Ovary (tissue), 9 donors: ENCODE measurements around the gene SMARCD1. TPM values are rescaled to one million over a fixed set of nuclear protein-coding genes. Genes with fewer than 3 reads are reported as not detected.

Source experiments
- DNase-seq, 5 donors: peaks; one replicate each; pipeline ENCODE4 v3.0.0-alpha.2; 2019 to 2020
- H3K27ac ChIP-seq, 2 donors: fragments of 200-600 bp; one replicate each; pipeline versions ENCODE4 v1.5.1 to v1.8.0; 2019 to 2022
- H3K27me3 ChIP-seq: fragments of 200-600 bp; one replicate; pipeline ENCODE4 v1.8.0; 2022
- H3K36me3 ChIP-seq: fragments of 200-600 bp; sonication (generic); one replicate; pipeline ENCODE4 v1.5.1; 2019
- H3K4me1 ChIP-seq: one replicate; pipeline ENCODE4 v1.8.1; 2013; ENCODE audit warnings: mild to moderate bottlenecking, moderate library complexity; ENCODE audit not compliant: insufficient read depth
- H3K4me3 ChIP-seq: fragments of 200-600 bp; sonication (generic); one replicate; pipeline ENCODE4 v1.5.1; 2017
- H3K9me3 ChIP-seq, 2 donors: fragments of 200-600 bp in 1 of 2; sonication (generic) in 1 of 2; one replicate each; pipeline versions ENCODE4 v1.5.1 to v1.8.1; 2013 to 2019; ENCODE audit warnings: mild to moderate bottlenecking in 1 of 2, moderate library complexity in 1 of 2
- EP300 ChIP-seq: sonication (generic); formaldehyde crosslinking; IDR thresholded peaks from one replicate; pipeline ENCODE4 v1.6.1; 2017; ENCODE audit warnings: antibody characterized with exemption
- POLR2A ChIP-seq: fragments of 450-650 bp; IDR thresholded peaks from one replicate; pipeline ENCODE4 v1.6.1; 2017; ENCODE audit warnings: antibody characterized with exemption, mild to moderate bottlenecking, moderate library complexity
- WGBS, 3 donors: extraction: QIAGEN DNeasy Blood & Tissue Kit in 1 of 3; methylation state at CpG; one replicate each; pipeline versions ENCODE4 v1.1.5 to v1.1.7; 2013 to 2017; 5-methylcytosine and 5-hydroxymethylcytosine counted together
- intact Hi-C, 4 donors: fragments of 100-400 bp; cut with DNase I; formaldehyde crosslinking; loops; one replicate each; pipeline versions ENCODE4 v1.11.0 to v1.15.1; 2022 to 2023
- polyA plus RNA-seq, 2 donors: library from polyadenylated mRNA; stranded (reverse); fragments of 200-250 nt in 1 of 2; fragments of 350-450 nt in 1 of 2; fragmentation: Illumina TruSeq in 1 of 2; extraction: RNeasy Lipid Tissue Mini Kit (QIAGEN cat#74804) in 1 of 2; gene quantifications; one replicate each; pipeline ENCODE4 v1.2.3, GENCODE V29; 2013 to 2014
- total RNA-seq, 7 donors: library from RNA; depleted of rRNA in 2 of 7; stranded (reverse); fragments of >200 nt in 2 of 7; fragmentation: NEBNext Ultra II Directional in 3 of 7; extraction: Animal tissue kit (Norgen Biotek cat#: 25700) in 3 of 7; gene quantifications; one replicate each; pipeline versions ENCODE4 v1.1.0 to v1.2.4, GENCODE V29; 2016 to 2023
- TF ChIP-seq, protein P1 (sequence below), 3 donors: fragments of 450-650 bp in 2 of 3; fragments of 200-600 bp in 1 of 3; IDR thresholded peaks; one replicate each; pipeline versions ENCODE4 v1.5.1 to v1.8.0; 2016 to 2022; ENCODE audit warnings: antibody characterized with exemption in 3 of 3, mild to moderate bottlenecking in 1 of 3
- donor health status: DM: no; HTN: no; CAD: no; lungs with moderate emphysema.
- donor health status: DM: no; HTN: no; CAD: no.
- donor health status: Bipolar disorder and iron deficiency.
- donor health status: DM: yes; HTN: yes; CAD: no.
- donor health status: DM: no; HTN: no; CAD: no.
- donor health status: DM: yes; HTN: yes; CAD: no.

SMARCD1 gene
- total and polyA plus RNA-seq, 9 donors = 26.1 to 57.7 (median 50.7) TPM

DNA sequence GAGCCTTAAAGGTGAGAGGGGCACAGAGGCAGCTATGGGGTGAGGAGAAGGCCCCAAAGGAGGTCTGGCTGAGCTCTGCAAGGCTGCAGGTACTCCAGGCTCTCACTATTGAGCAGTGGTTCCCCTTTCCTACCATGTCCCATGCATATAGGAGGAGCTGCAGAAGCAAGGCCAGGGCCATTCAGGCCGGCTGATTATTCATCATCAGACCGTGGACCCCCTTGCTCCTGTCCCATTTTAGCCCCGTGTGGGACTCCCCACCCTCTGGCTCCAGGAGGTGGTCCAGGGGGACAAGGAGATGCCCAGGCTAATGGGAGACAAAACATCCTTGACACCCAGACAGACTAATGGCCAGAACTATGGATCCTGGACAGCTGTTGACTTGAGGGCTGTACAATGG is 21.8 kb downstream of the SMARCD1 start:
- intact Hi-C loops = no loop called here
- H3K9me3 ChIP-seq = no peaks in the 10 kb centered on the region
- TF ChIP-seq POLR2A (no peak), EP300 (no peak)
- TF ChIP-seq, protein P1, sequence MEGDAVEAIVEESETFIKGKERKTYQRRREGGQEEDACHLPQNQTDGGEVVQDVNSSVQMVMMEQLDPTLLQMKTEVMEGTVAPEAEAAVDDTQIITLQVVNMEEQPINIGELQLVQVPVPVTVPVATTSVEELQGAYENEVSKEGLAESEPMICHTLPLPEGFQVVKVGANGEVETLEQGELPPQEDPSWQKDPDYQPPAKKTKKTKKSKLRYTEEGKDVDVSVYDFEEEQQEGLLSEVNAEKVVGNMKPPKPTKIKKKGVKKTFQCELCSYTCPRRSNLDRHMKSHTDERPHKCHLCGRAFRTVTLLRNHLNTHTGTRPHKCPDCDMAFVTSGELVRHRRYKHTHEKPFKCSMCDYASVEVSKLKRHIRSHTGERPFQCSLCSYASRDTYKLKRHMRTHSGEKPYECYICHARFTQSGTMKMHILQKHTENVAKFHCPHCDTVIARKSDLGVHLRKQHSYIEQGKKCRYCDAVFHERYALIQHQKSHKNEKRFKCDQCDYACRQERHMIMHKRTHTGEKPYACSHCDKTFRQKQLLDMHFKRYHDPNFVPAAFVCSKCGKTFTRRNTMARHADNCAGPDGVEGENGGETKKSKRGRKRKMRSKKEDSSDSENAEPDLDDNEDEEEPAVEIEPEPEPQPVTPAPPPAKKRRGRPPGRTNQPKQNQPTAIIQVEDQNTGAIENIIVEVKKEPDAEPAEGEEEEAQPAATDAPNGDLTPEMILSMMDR (IDR thresholded peaks at IDR 0.05) = no peak
- no peaks in the 10 kb centered on the region for H3K27me3 ChIP-seq
- DNase-seq = no peak
- H3K27ac ChIP-seq = no peak overlapping the region
- 58 to 67% (median 66%) methylated on average over 3 of the region's 3 CpGs for WGBS, 3 donors
- no peaks in the 10 kb centered on the region for H3K36me3 ChIP-seq
- no peak overlapping the region for H3K4me3 ChIP-seq
- H3K4me1 ChIP-seq = peaks cover 15% of the 10 kb centered on the region

DNA sequence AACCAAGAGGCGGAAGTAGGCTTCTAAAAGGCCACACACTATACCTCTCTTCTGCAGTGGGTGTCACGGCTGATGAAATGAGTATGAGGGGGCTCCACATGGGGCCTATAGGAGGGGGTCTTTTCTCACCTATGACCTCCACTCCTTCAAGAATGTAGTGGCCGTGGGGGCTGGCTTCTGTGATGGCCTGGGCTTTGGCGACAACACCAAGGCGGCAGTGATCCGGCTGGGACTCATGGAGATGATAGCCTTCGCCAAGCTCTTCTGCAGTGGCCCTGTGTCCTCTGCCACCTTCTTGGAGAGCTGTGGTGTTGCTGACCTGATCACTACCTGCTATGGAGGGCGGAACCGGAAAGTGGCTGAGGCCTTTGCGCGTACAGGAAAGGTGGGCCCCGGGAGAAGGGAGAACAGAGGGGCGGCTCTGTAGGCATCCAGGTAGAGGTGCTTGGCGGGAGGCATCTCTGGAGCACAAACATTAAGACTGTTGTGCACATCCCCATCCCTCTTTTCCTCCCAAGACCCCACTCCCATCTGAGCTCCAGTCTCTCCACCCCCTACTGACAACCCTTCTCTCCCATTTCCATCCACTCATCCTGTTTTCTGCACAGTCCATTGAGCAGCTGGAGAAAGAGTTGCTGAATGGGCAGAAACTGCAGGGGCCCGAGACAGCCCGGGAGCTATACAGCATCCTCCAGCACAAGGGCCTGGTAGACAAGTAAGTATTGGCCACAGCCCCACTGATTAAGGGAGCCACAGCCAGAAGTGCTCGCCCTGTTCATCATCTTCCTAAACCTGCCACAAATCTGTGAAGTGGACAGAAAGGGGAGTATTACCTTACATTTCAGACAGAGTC is 22.5 kb downstream of the SMARCD1 start:
- no peak for DNase-seq
- WGBS, 3 donors = 90 to 95% (median 91%) methylated on average over 17 of the region's 17 CpGs
- TF ChIP-seq EP300 (no peak), POLR2A (no peak)
- TF ChIP-seq, protein P1 (IDR thresholded peaks at IDR 0.05) = no peak
- intact Hi-C loops = no loop called here
- H3K4me1 ChIP-seq = peaks cover 13% of the 10 kb centered on the region
- no peaks in the 10 kb centered on the region for H3K9me3 ChIP-seq
- H3K4me3 ChIP-seq = no peak overlapping the region
- H3K27me3 ChIP-seq = no peaks in the 10 kb centered on the region
- no peak overlapping the region for H3K27ac ChIP-seq
- H3K36me3 ChIP-seq = no peaks in the 10 kb centered on the region

DNA sequence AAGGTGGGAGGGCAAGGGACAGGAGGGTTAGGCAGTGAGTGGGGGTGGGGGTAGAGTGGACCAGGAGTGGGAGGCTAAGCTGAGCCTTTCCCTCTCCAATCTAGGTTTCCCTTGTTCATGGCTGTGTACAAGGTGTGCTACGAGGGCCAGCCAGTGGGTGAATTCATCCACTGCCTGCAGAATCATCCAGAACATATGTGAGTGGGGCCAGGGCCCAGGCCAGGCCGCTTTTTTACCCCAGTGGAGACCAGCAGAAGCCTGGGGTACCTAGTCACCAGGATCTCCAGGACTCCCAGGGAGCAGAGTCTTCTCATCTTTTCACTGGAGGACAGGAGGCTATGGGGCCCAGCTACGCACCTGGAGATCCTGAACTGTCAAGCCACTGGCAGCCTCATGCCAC is 24.2 kb downstream of the SMARCD1 start:
- DNase-seq = no peak
- intact Hi-C loops = no loop called here
- no peaks in the 10 kb centered on the region for H3K4me1 ChIP-seq
- H3K27me3 ChIP-seq = no peaks in the 10 kb centered on the region
- no peak overlapping the region for H3K27ac ChIP-seq
- 92 to 93% (median 93%) methylated on average over 3 of the region's 3 CpGs for WGBS, 3 donors
- no peak overlapping the region for H3K4me3 ChIP-seq
- no peaks in the 10 kb centered on the region for H3K9me3 ChIP-seq
- TF ChIP-seq, protein P1 (IDR thresholded peaks at IDR 0.05) = no peak
- TF ChIP-seq POLR2A (no peak), EP300 (no peak)
- no peaks in the 10 kb centered on the region for H3K36me3 ChIP-seq

DNA sequence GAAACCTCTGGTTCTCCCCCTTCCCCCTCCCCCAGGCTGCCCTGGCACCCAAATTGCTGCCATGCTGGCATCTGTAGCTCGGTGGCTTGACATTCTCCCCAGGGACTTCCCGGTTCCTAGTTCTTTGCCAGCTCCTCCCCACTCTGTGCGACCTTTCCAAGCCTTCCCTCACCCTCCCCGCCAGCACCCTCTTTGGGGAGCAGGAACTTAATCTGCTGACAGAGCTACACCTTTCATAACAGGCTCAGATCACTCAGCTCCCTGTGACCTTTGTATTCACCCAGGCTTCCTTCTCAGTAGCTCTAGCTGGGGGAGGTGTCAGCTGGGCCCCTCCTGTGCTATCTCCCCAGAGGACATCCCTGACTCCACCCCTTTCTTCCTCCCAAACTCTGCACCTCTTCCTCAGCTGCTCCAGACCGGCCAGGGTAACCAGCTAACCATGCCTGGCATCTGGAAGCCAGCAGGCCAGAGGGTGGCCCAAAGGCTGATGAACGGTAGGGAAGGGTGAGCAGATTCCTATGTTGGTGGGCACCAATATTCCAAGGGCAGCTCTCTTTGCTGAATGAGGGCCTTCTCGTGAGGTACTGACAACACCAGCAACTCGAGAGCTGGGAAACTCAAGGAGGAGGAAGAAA is 25.1 kb downstream of the SMARCD1 start:
- intact Hi-C loops = loop anchor here in 3 of 4 donors (5.0 to 10.0 kb wide), 2 partner anchors 55 to 57 kb away; partner anchors contain the start of gene CERS5 (in 3 of the 3)
- Histone ChIP-seq H3K27me3 (no peaks in the 10 kb centered on the region), H3K36me3 (no peaks in the 10 kb centered on the region), H3K4me1 (no peaks in the 10 kb centered on the region), H3K27ac (peak overlapping the region in 1 of 2 donors; percentile 4), H3K9me3 (no peaks in the 10 kb centered on the region), H3K4me3 (no peak overlapping the region)
- TF ChIP-seq EP300 (no peak), POLR2A (no peak)
- TF ChIP-seq, protein P1 (IDR thresholded peaks at IDR 0.05) = no peak
- peak in 3 of 5 donors; percentile 23 to 47 (median 44) for DNase-seq
- 56 to 73% (median 65%) methylated on average over 8 of the region's 8 CpGs for WGBS, 3 donors
